ENCODE measurements around the gene MRPL17.

MRPL17 gene

DNA sequence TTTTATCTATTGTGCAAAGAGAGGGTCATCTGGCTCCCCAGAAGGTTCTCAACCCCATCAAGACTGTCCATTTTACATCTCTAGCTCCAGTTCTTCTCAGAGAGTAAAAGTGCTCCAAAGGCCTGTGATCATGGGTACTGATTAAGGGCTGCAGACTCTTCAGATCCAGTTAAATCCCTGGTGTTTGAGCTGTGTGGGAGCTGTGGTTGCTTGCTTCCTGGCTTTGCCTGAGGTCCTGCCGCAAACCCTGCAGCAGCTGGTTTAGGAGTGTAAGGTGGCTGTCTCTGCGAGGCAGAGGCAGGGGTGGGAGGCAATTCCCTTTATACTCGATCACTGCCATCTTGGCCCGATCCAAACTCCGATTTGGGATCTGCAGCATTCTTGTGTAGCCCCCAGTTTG lies 1.2 kb downstream of the MRPL17 start:
- no peaks in the 10 kb centered on the region for H3K9me3 ChIP-seq (ENCODE audit: control insufficient read depth, low read depth, low read length)
- peak overlapping the region; percentile 96 for H3K9ac ChIP-seq (ENCODE audit: low read length)
- no peaks in the 10 kb centered on the region for H3K4me1 ChIP-seq (ENCODE audit: control insufficient read depth, low read depth, low read length)
- peak overlapping the region; percentile 91 for H3K4me3 ChIP-seq (ENCODE audit: low read length)
- H3K27me3 ChIP-seq (ENCODE audit: control insufficient read depth, insufficient read depth, low read length), result no peaks in the 10 kb centered on the region
- H3K27ac ChIP-seq (ENCODE audit: low read length), result no peak overlapping the region
- H3K36me3 ChIP-seq (ENCODE audit: control insufficient read depth, low read depth, low read length), result peaks cover 14% of the 10 kb centered on the region

DNA sequence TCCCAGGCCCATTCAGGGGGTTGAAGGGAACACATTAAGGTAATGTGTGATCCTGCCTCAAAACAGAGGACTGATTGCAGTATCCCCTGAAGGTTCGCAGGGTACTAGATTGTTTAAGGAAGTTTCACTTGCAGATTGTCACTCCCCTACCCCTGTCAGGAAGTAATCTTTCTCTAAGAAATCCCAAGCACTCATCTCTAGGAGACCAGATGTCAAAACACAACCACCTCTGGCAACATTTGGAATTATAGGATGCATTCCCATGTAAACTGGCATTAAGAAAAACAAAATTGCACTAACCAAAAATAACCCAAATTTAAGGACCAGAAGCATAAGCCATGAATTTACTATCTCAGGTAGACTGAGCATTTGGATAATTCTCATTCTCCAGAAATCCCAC lies 1.6 kb downstream of the MRPL17 start:
- Histone ChIP-seq H3K4me3 (ENCODE audit: low read length) (peak overlapping the region; percentile 91), H3K36me3 (ENCODE audit: control insufficient read depth, low read depth, low read length) (peaks cover 14% of the 10 kb centered on the region), H3K27me3 (ENCODE audit: control insufficient read depth, insufficient read depth, low read length) (no peaks in the 10 kb centered on the region), H3K27ac (ENCODE audit: low read length) (no peak overlapping the region), H3K9me3 (ENCODE audit: control insufficient read depth, low read depth, low read length) (no peaks in the 10 kb centered on the region), H3K9ac (ENCODE audit: low read length) (no peak overlapping the region), H3K4me1 (ENCODE audit: control insufficient read depth, low read depth, low read length) (no peaks in the 10 kb centered on the region)

DNA sequence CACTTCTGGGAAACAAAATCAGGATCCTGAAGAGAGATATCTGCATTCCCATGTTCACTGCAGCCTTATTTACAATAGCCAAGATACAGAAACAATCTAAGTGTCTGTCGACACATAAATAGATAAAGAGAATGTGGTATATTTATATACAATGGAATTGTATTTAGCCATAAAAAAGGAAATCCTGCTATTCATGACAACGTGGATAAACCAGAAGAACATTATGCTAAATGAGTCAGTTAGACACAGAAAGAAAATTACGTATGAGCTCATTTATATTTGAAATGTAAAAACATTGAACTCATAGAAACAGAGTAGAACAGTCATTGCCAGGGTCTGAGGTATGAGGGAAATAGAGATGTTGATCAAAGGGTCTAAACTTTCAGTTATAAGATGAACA lies 6.1 kb downstream of the MRPL17 start:
- H3K9me3 ChIP-seq (ENCODE audit: control insufficient read depth, low read depth, low read length), result no peaks in the 10 kb centered on the region
- no peak overlapping the region for H3K27ac ChIP-seq (ENCODE audit: low read length)
- no peaks in the 10 kb centered on the region for H3K27me3 ChIP-seq (ENCODE audit: control insufficient read depth, insufficient read depth, low read length)
- H3K9ac ChIP-seq (ENCODE audit: low read length), result no peak overlapping the region
- peaks cover 14% of the 10 kb centered on the region for H3K36me3 ChIP-seq (ENCODE audit: control insufficient read depth, low read depth, low read length)
- H3K4me3 ChIP-seq (ENCODE audit: low read length), result no peak overlapping the region
- no peaks in the 10 kb centered on the region for H3K4me1 ChIP-seq (ENCODE audit: control insufficient read depth, low read depth, low read length)

DNA sequence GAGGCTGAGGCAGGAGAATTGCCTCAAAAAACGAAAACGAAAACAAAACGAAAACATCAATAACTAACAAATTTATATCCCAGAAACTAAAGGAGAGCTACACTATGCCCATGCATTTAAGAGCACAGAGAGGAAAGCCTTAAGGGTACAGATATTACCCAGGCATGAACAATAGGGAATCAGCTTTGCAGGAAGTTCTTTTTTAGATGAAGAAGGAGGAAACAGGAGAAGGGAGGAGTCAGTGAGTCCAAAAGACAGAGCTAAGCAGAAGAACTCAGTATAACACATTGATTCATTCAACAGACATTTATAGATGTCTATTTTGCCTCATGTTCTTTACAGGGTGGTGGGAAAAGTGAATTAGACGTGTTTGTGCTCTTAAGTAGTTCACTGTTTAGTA lies 8.3 kb downstream of the MRPL17 start:
- Histone ChIP-seq H3K9me3 (ENCODE audit: control insufficient read depth, low read depth, low read length) (no peaks in the 10 kb centered on the region), H3K4me3 (ENCODE audit: low read length) (no peak overlapping the region), H3K27me3 (ENCODE audit: control insufficient read depth, insufficient read depth, low read length) (no peaks in the 10 kb centered on the region), H3K36me3 (ENCODE audit: control insufficient read depth, low read depth, low read length) (no peaks in the 10 kb centered on the region), H3K9ac (ENCODE audit: low read length) (no peak overlapping the region), H3K4me1 (ENCODE audit: control insufficient read depth, low read depth, low read length) (no peaks in the 10 kb centered on the region), H3K27ac (ENCODE audit: low read length) (no peak overlapping the region)

DNA sequence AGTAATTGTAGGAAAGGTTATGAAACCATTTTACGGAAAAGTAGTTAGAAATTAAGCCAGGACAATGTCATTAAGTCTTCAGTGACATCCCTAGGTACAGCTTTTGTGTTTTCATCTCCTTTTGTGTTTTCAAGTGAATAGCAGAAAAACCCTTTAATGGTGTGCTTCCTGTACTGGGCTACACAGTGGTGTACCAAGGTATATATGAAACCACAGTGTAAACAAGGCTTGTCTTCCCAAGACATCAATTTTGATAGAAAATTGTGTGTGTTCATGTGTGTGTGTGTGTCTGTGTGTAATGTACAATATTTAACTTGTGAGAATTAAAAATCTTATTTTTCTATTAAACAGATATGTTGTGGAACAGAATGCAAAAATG lies 8.9 kb downstream of the MRPL17 start:
- Histone ChIP-seq H3K4me3 (ENCODE audit: low read length) (no peak overlapping the region), H3K36me3 (ENCODE audit: control insufficient read depth, low read depth, low read length) (no peaks in the 10 kb centered on the region), H3K9me3 (ENCODE audit: control insufficient read depth, low read depth, low read length) (no peaks in the 10 kb centered on the region), H3K27ac (ENCODE audit: low read length) (no peak overlapping the region), H3K9ac (ENCODE audit: low read length) (no peak overlapping the region), H3K27me3 (ENCODE audit: control insufficient read depth, insufficient read depth, low read length) (no peaks in the 10 kb centered on the region), H3K4me1 (ENCODE audit: control insufficient read depth, low read depth, low read length) (no peaks in the 10 kb centered on the region)

DNA sequence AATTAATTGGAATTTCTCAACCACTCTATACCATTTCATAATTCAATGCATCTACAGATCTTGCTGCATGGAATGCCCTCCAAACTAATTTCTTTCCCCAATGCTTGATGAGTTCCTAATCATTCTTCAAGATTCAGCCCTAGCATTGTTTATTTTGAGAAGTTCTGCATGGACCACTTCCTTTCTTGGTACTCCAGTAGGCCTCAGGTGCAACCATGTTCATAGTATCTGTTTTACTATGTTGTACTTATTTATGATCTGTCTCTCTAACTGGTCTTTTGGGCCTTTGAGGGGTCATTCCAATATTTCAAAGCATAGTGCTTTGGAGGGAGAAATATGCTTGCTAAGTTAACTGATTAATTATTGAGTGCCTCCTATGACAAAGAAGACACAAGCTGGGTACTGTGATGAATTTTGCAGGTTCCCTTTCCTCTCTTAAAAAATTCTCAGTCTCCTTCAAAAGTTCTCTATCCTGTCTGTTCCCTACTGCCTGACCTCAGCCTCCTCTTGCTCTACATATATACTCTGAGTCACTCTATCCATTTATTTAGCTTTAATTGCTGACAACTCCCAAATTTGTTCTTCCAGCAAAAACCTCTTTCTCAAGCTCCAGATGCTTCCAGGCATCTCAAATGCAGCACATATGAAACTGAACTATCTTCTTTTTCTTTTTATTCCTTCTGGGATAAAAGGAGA lies 9.5 kb downstream of the MRPL17 start:
- H3K9me3 ChIP-seq (ENCODE audit: control insufficient read depth, low read depth, low read length), result no peaks in the 10 kb centered on the region
- no peak overlapping the region for H3K9ac ChIP-seq (ENCODE audit: low read length)
- H3K4me3 ChIP-seq (ENCODE audit: low read length), result no peak overlapping the region
- H3K36me3 ChIP-seq (ENCODE audit: control insufficient read depth, low read depth, low read length), result no peaks in the 10 kb centered on the region
- H3K4me1 ChIP-seq (ENCODE audit: control insufficient read depth, low read depth, low read length), result no peaks in the 10 kb centered on the region
- H3K27ac ChIP-seq (ENCODE audit: low read length), result no peak overlapping the region
- H3K27me3 ChIP-seq (ENCODE audit: control insufficient read depth, insufficient read depth, low read length), result no peaks in the 10 kb centered on the region

DNA sequence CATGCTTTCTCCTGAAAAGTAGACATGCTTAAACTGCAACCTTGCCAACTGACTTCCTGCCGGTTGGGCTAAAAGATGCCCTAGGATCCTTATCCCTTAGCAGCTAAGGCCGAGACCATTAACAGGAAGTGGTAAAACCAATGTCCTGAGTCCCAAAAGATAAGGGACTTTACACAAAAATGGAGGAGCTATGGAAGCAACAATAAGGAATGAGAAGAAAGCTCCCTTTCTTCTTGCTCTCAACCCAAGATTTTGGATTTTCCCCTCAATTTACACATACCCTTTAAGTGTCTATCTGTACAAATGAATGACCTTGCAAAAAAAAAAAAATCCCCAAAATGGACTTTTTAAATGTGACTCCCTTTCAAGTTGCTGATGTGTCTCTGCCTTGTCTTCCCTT lies 11.1 kb downstream of the MRPL17 start:
- H3K4me1 ChIP-seq (ENCODE audit: control insufficient read depth, low read depth, low read length), result no peaks in the 10 kb centered on the region
- H3K27ac ChIP-seq (ENCODE audit: low read length), result no peak overlapping the region
- H3K36me3 ChIP-seq (ENCODE audit: control insufficient read depth, low read depth, low read length), result no peaks in the 10 kb centered on the region

DNA sequence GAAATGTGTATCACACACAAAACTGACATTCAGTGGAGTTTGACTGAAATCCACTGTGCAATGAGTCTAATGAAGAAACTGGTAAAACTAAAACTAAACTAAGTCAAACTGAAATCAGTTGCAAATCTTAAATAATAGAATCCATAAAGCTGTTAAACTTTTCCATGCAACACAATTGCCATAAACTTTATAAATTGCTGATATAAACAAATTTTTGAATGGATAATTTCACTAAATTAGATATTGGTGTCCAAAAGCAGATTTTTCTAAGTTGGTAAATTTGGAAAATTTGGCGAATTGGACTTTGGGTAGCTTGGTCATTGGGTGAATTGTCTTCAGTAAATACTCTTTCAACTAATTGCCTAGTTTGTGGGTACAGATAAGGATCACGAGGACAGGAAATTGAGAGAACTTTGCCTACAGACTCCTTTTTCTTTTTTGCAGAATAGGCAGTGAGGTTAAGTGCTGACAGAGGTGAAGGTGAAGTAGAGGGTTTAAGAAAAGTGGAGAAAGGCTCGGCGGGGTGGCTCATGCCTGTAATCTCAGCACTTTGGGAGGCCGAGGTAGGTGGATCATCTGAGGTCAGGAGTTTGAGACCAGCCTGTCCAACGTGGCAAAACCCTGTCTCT lies 12.8 kb downstream of the MRPL17 start:
- Histone ChIP-seq H3K36me3 (ENCODE audit: control insufficient read depth, low read depth, low read length) (no peaks in the 10 kb centered on the region), H3K9me3 (ENCODE audit: control insufficient read depth, low read depth, low read length) (no peaks in the 10 kb centered on the region), H3K9ac (ENCODE audit: low read length) (no peak overlapping the region), H3K4me1 (ENCODE audit: control insufficient read depth, low read depth, low read length) (no peaks in the 10 kb centered on the region), H3K27ac (ENCODE audit: low read length) (no peak overlapping the region), H3K27me3 (ENCODE audit: control insufficient read depth, insufficient read depth, low read length) (no peaks in the 10 kb centered on the region), H3K4me3 (ENCODE audit: low read length) (no peak overlapping the region)

More for the DNA sequence above, 11.1 kb downstream of the MRPL17 start:
- no peaks in the 10 kb centered on the region for H3K27me3 ChIP-seq (ENCODE audit: control insufficient read depth, insufficient read depth, low read length)
- H3K9ac ChIP-seq (ENCODE audit: low read length), result no peak overlapping the region
- H3K4me3 ChIP-seq (ENCODE audit: low read length), result no peak overlapping the region
- no peaks in the 10 kb centered on the region for H3K9me3 ChIP-seq (ENCODE audit: control insufficient read depth, low read depth, low read length)

DNA sequence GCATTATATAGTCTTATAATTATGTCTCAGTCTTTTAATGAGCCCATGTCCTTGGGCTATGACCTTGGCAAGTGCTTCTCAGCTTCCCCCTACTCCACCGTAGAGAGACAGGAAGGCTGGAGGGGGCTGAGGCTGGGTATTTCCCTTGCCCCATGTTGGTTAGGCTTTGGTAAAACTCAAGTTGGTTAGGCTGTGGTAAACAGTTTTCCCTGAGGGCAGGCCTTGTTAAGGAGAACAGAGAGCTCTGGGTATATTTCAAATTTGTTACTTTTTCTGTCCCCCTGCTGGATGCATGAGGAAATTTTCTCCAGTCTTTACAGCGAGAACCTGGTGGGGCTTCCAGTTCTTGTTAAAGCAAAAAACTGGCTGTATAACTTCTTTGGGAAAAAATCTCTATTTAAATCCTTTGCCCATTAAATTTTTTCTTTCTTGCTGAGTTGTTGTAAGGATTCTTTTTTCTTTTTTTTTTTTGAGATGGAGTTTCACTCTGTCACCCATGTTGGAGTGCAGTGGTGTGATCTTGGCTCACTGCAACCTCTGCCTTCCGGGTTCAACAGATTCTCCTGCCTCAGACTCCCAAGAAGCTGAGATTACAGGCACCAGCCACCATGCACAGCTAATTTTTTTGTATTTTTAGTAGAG lies 15.3 kb downstream of the MRPL17 start:
- H3K4me1 ChIP-seq (ENCODE audit: control insufficient read depth, low read depth, low read length), result no peaks in the 10 kb centered on the region
- H3K36me3 ChIP-seq (ENCODE audit: control insufficient read depth, low read depth, low read length), result no peaks in the 10 kb centered on the region
- no peaks in the 10 kb centered on the region for H3K27me3 ChIP-seq (ENCODE audit: control insufficient read depth, insufficient read depth, low read length)
- H3K27ac ChIP-seq (ENCODE audit: low read length), result no peak overlapping the region
- H3K9me3 ChIP-seq (ENCODE audit: control insufficient read depth, low read depth, low read length), result no peaks in the 10 kb centered on the region
- H3K9ac ChIP-seq (ENCODE audit: low read length), result no peak overlapping the region
- H3K4me3 ChIP-seq (ENCODE audit: low read length), result no peak overlapping the region

DNA sequence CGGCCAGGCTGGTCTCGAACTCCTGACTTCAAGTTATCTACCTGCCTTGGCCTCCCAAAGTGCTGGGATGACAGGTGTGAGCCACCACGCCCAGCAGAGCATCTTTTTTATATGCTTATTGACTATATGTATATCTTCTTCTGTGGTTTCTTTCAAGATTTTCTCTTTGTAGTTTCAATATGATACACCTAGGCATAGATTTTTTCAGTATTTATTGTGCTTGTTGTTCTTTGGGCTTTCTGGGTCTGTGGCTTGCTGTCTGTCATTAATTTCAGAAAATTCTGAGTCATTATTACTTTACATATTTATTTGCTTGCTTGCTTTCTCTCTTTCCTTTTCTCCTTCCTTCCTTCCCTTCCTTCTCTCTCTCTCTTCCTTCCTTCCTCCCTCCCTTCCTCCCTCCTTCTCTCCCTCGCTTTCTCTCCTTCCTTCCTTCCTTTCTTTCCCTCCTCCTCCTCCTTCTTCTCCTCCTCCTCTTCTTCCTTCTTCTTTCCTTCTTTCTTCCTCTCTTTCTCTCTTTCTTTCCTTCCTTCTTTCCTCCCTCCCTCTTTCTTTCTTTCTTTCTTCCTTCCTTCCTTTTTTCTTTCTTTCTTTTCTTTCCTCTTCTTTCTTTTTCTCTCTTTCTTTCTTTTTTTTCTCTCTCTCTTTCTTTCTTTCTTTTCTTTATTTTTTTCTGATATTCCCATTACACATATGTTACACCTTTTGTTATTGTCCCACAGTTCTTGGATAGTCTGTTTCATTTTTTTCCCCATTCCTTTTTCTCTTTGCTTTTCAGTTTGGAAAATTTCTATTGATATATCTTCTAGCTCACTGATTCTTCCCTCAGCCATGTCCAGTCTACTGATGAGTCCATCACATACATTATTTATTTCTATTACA lies 16.6 kb downstream of the MRPL17 start:
- Histone ChIP-seq H3K9me3 (ENCODE audit: control insufficient read depth, low read depth, low read length) (no peaks in the 10 kb centered on the region), H3K4me1 (ENCODE audit: control insufficient read depth, low read depth, low read length) (no peaks in the 10 kb centered on the region), H3K36me3 (ENCODE audit: control insufficient read depth, low read depth, low read length) (no peaks in the 10 kb centered on the region), H3K27ac (ENCODE audit: low read length) (no peak overlapping the region), H3K27me3 (ENCODE audit: control insufficient read depth, insufficient read depth, low read length) (no peaks in the 10 kb centered on the region), H3K9ac (ENCODE audit: low read length) (no peak overlapping the region), H3K4me3 (ENCODE audit: low read length) (no peak overlapping the region)

DNA sequence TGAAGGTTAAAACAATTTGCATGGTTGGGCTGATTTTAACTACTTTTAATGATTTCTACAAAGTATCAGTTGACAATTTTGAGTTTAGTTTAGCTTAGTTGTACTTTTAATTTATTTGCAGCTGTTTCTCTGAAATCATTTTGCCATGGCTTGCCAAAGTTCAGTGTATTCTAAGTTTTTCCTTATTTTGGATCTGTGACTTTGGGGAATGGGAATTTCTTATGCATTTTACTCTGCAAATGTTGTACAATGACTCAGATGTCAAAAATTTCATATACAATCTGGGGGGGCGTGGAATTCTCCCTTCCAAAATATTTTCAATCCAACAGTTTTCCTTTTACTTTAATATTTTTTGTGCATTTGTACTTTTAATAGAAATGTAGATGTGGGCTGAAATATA lies 18.6 kb downstream of the MRPL17 start:
- Histone ChIP-seq H3K9ac (ENCODE audit: low read length) (no peak overlapping the region), H3K27ac (ENCODE audit: low read length) (no peak overlapping the region), H3K36me3 (ENCODE audit: control insufficient read depth, low read depth, low read length) (no peaks in the 10 kb centered on the region), H3K27me3 (ENCODE audit: control insufficient read depth, insufficient read depth, low read length) (no peaks in the 10 kb centered on the region), H3K9me3 (ENCODE audit: control insufficient read depth, low read depth, low read length) (no peaks in the 10 kb centered on the region), H3K4me1 (ENCODE audit: control insufficient read depth, low read depth, low read length) (no peaks in the 10 kb centered on the region), H3K4me3 (ENCODE audit: low read length) (no peak overlapping the region)
